Hepatocyte (in vitro differentiated cells): Measurements from ENCODE around the gene GZMH.

Experiments used
- CTCF ChIP-seq: fragments of 200-600 bp; sonication (generic); IDR thresholded peaks from 2 replicates; pipeline ENCODE4 v1.5.1; 2016; ENCODE audit warnings: antibody characterized with exemption, mild to moderate bottlenecking; ENCODE audit not compliant: poor library complexity
- EZH2 ChIP-seq: fragments of 200-600 bp; sonication (generic); IDR thresholded peaks from 2 replicates; pipeline ENCODE4 v1.6.1; 2016; ENCODE audit warnings: antibody characterized with exemption, mild to moderate bottlenecking, borderline replicate concordance
- EZH2phosphoT487 ChIP-seq: fragments of 200-600 bp; sonication (generic); IDR thresholded peaks from one replicate; pipeline ENCODE4 v1.6.1; 2018; ENCODE audit warnings: antibody characterized with exemption, mild to moderate bottlenecking, low read depth, moderate library complexity; ENCODE audit not compliant: unreplicated experiment, severe bottlenecking

GRCh38 chr14:24556756-24557155 is 52.7 kb downstream of the GZMH start:
- TF ChIP-seq CTCF (no peak), EZH2phosphoT487 (no peak), EZH2 (no peak)
